A549 (cell line): Measurements from ENCODE around the gene ZBTB25.

Source experiments
- CTCF ChIP-seq: fragments of >200 bp; sonication (Bioruptor Twin); formaldehyde crosslinking; IDR thresholded peaks from 3 replicates; pipeline ENCODE4 v1.5.1; 2016
- HOXB5 ChIP-seq: fragments of 250-450 bp; sonication (Bioruptor Pico); IDR thresholded peaks from 2 replicates; pipeline ENCODE4 v1.5.0; 2020; ENCODE audit warnings: mild to moderate bottlenecking, moderate library complexity
- PBX3 ChIP-seq: IDR thresholded peaks from 2 replicates; pipeline ENCODE4 v1.6.1; 2012
- POLR2A ChIP-seq: IDR thresholded peaks from 2 replicates; pipeline ENCODE4 v1.6.1; 2012; ENCODE audit warnings: mild to moderate bottlenecking, low read length
- REST ChIP-seq: fragments of 200-600 bp; sonication (generic); IDR thresholded peaks from 2 replicates; pipeline ENCODE4 v1.6.1; 2016; ENCODE audit warnings: antibody characterized with exemption, mild to moderate bottlenecking, moderate library complexity
- RFX5 ChIP-seq: fragments of 450-650 bp; IDR thresholded peaks from 2 replicates; pipeline ENCODE4 v1.7.1; 2014; ENCODE audit warnings: antibody characterized with exemption, mild to moderate bottlenecking, moderate library complexity

DNA sequence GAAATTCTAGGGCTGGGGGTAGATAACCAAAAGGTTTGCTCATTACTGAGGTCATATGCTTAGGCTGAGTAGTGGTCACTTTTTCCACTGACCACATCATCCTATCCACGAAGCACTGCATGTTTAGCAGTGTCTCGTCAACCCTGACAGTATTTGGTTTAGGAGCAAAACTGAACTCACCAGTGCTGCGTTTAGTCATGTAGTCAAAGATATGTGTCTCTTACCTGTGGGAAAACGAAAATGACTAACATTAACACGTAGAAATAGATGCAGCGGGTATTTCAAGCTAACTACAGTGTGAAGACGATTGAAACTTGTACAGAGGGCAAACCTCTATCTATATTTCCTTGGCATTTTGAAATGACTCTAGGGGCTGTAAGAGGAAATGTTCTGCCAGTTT, 80.9 kb downstream of the ZBTB25 start:
- no peak for TF ChIP-seq RFX5
- no peak for TF ChIP-seq POLR2A
- TF ChIP-seq PBX3, result no peak
- no peak for TF ChIP-seq CTCF
- TF ChIP-seq REST, result no peak
- no peak for TF ChIP-seq HOXB5 (CRISPR knock-in tag)
